Neural cell (in vitro differentiated cells): Measurements from ENCODE around the gene CD248.
"Not testable (repeated sequence)": the region's sequence is repeated elsewhere in the genome, so short reads cannot be mapped to it uniquely, and the experiment has no call there.

Experiments used
- EZH2 ChIP-seq: fragments of 200-600, 300-800 bp; shearing (Covaris generic), sonication (generic); IDR thresholded peaks from 2 replicates; pipeline ENCODE4 v1.6.1; 2014; ENCODE audit warnings: antibody characterized with exemption, low read length, borderline replicate concordance, mild to moderate bottlenecking; ENCODE audit not compliant: insufficient read depth, poor library complexity, severe bottlenecking
- POLR2AphosphoS5 ChIP-seq: IDR thresholded peaks from 2 replicates; pipeline ENCODE4 v1.6.1; 2012

GRCh38 chr11:66320748-66321147 is 3.9 kb upstream of the CD248 start:
- TF ChIP-seq EZH2, POLR2AphosphoS5: not testable (repeated sequence)
